ENCODE data around the gene UNK. TPM values are rescaled to one million over a fixed set of nuclear protein-coding genes. Genes with fewer than 3 reads are reported as not detected.
A peak's percentile ranks its signal among the peaks of the same experiment; 100 is the strongest.

UNK gene
- total and polyA plus RNA-seq, 10 donors = 19.0 to 53.8 (median 46.2) TPM

GRCh38 chr17:75845933-75846691 is 61.5 kb downstream of the UNK start:
- WGBS, 5 donors = 58 to 75% (median 69%) methylated on average over 21 to 22 of the region's 22 CpGs
- Histone ChIP-seq H3K27ac (peak overlapping the region; percentile 57 to 98 (median 96)), H3K4me1 (peaks cover 62 to 100% (median 92%) of the 10 kb centered on the region in 6 donors), H3K36me3 (peaks cover 2 to 76% (median 58%) of the 10 kb centered on the region in 6 donors), H3K27me3 (replicated peaks in 1 of 7) (no peaks in the 10 kb centered on the region), H3K9me3 (no peaks in the 10 kb centered on the region), H3K4me3 (peak overlapping the region in 7 of 8 donors; percentile 22 to 80 (median 36))
- DNase-seq = peak; percentile 78
- intact Hi-C loops (cut with DNase I; ENCODE audit: low total_unique reads) = loop anchor here (5.0 kb wide), 1 partner anchor 69 kb away; a partner anchor contains a TSS
- peak in 1 of 11 experiments; percentile 22 for TF ChIP-seq CTCF (IDR thresholded peaks at IDR 0.05 in 8 of 11, conservative IDR thresholded peaks at IDR 0.05 in 3 of 11)
- peak; percentile 57 to 78 (median 74) for TF ChIP-seq POLR2AphosphoS5 (IDR thresholded peaks at IDR 0.05)
- TF ChIP-seq POLR2A (IDR thresholded peaks at IDR 0.05) = no peak

GRCh38 chr17:75846692-75847613 is 62.3 kb downstream of the UNK start:
- TF ChIP-seq POLR2A (IDR thresholded peaks at IDR 0.05) (no peak), POLR2AphosphoS5 (IDR thresholded peaks at IDR 0.05) (peak; percentile 44 to 68 (median 57))
- H3K4me3 ChIP-seq = peak overlapping the region in 7 of 8 donors; percentile 22 to 80 (median 36)
- no peaks in the 10 kb centered on the region for H3K27me3 ChIP-seq (replicated peaks in 1 of 7)
- H3K9me3 ChIP-seq = no peaks in the 10 kb centered on the region
- H3K4me1 ChIP-seq = peaks cover 66 to 100% (median 95%) of the 10 kb centered on the region in 6 donors
- peaks cover 2 to 76% (median 66%) of the 10 kb centered on the region in 6 donors for H3K36me3 ChIP-seq
- 79 to 88% (median 81%) methylated on average over 16 to 34 of the region's 34 CpGs for WGBS, 5 donors
- peak overlapping the region; percentile 57 to 98 (median 96) for H3K27ac ChIP-seq
- peak; percentile 78 for DNase-seq
- intact Hi-C loops (cut with DNase I; ENCODE audit: low total_unique reads) = loop anchor here (5.0 kb wide), 1 partner anchor 70 kb away; a partner anchor contains a TSS

GRCh38 chr17:75847614-75848522 is 63.3 kb downstream of the UNK start:
- H3K4me3 ChIP-seq = peak overlapping the region in 6 of 8 donors; percentile 22 to 80 (median 38)
- intact Hi-C loops (cut with DNase I; ENCODE audit: low total_unique reads) = loop anchor here (5.0 kb wide), 1 partner anchor 71 kb away; a partner anchor contains a TSS
- no peaks in the 10 kb centered on the region for H3K9me3 ChIP-seq
- H3K27ac ChIP-seq = peak overlapping the region; percentile 57 to 98 (median 96)
- no peaks in the 10 kb centered on the region for H3K27me3 ChIP-seq (replicated peaks in 1 of 7)
- TF ChIP-seq POLR2A (IDR thresholded peaks at IDR 0.05) = no peak
- no peak for TF ChIP-seq CTCF (IDR thresholded peaks at IDR 0.05 in 8 of 11, conservative IDR thresholded peaks at IDR 0.05 in 3 of 11)
- TF ChIP-seq POLR2AphosphoS5 (IDR thresholded peaks at IDR 0.05) = peak; percentile 9 to 33 (median 12)
- 65 to 89% (median 78%) methylated on average over 25 of the region's 25 CpGs for WGBS, 5 donors
- peaks cover 2 to 76% (median 67%) of the 10 kb centered on the region in 6 donors for H3K36me3 ChIP-seq
- DNase-seq = peak; percentile 80
- H3K4me1 ChIP-seq = peaks cover 62 to 100% (median 95%) of the 10 kb centered on the region in 6 donors

All from spleen (tissue), 11 donors.